ENCODE results near the gene BAG2.

- TF ChIP-seq EZH2phosphoT487 (IDR thresholded peaks at IDR 0.05; ENCODE audit: low read depth, severe bottlenecking, unreplicated experiment) (no peak), CTCF (IDR thresholded peaks at IDR 0.05; ENCODE audit: poor library complexity) (peak; percentile 34), EZH2 (IDR thresholded peaks at IDR 0.05; ENCODE audit: borderline replicate concordance) (no peak)
These were observed 49.2 kb downstream of the BAG2 start for GRCh38 chr6:57221191-57221935.
